ENCODE measurements around the gene ZNF780A. TPM values are rescaled to one million over a fixed set of nuclear protein-coding genes. Genes with fewer than 3 reads are reported as not detected.

ZNF780A gene
- polyA plus RNA-seq, 2 of the 4 experiments (the other 2 are of a cell fraction): 37.9 to 48.1 TPM

- CTCF ChIA-PET: interaction anchor here (0.7 to 7.1 kb wide), 3 partner anchors 51 to 112 kb away, joined by 3 to 38 read pairs (median 3); no protein-coding TSS in a partner anchor
- TF ChIP-seq HOXB5 (CRISPR knock-in tag; IDR thresholded peaks at IDR 0.05) (no peak), HOXB13 (CRISPR knock-in tag; IDR thresholded peaks at IDR 0.05; ENCODE audit: low read depth) (no peak), ZFP36 (IDR thresholded peaks at IDR 0.05; ENCODE audit: borderline replicate concordance, partially characterized antibody) (no peak), ZC3H11A (IDR thresholded peaks at IDR 0.05) (no peak), MAX (IDR thresholded peaks at IDR 0.05) (no peak), NFE2L2 (conservative IDR thresholded peaks at IDR 0.05; ENCODE audit: low read length) (no peak), GATA3 (IDR thresholded peaks at IDR 0.05; ENCODE audit: borderline replicate concordance) (no peak), RAD21 (conservative IDR thresholded peaks at IDR 0.05 in 1 of 2, IDR thresholded peaks at IDR 0.05 in 1 of 2) (no peak), MAZ (IDR thresholded peaks at IDR 0.05; ENCODE audit: borderline replicate concordance, low read depth, low read length) (no peak), USF2 (IDR thresholded peaks at IDR 0.05) (no peak)
- Histone ChIP-seq H3K4me3 (peak overlapping the region; percentile 67), H3K4me2 (peak overlapping the region; percentile 63), H3K27ac (no peak overlapping the region; a peak in 1 of 6 replicates), H3K4me1 (peaks cover 6% of the 10 kb centered on the region; the same call in 2 of the 3 replicates), H3K9me3 (peaks cover 19% of the 10 kb centered on the region)
- POLR2A ChIA-PET: interaction anchor here (0.5 to 0.6 kb wide), 2 partner anchors 148 to 169 kb away, joined by 3 read pairs; no protein-coding TSS in a partner anchor
- ATAC-seq (no peak), FAIRE-seq (no peak), DNase-seq (ENCODE audit: low read depth in 1 of 2, low spot score in 1 of 2) (no peak)
- WGBS (ENCODE audit: missing lambda C conversion rate): 91% methylated on average over 4 of the region's 4 CpGs
These were observed 1.3 kb downstream of the ZNF780A start for GRCh38 chr19:40089462-40089861.

- H3K4me2 ChIP-seq: no peak overlapping the region
These were observed 2.3 kb downstream of the ZNF780A start for GRCh38 chr19:40088299-40089047.

More at GRCh38 chr19:40088299-40089047, 2.3 kb downstream of the ZNF780A start:
- ChIA-PET CTCF (interaction anchor here (0.7 kb wide), 1 partner anchor 84 kb away, joined by 3 read pairs; no protein-coding TSS in a partner anchor), POLR2A (no interaction called here)
- Histone ChIP-seq H3K27ac (no peak overlapping the region), H3K9me3 (peaks cover 19% of the 10 kb centered on the region), H3K4me1 (peaks cover 6% of the 10 kb centered on the region; the same call in 2 of the 3 replicates), H3K4me3 (no peak overlapping the region)
- DNase-seq (ENCODE audit: low read depth in 1 of 2, low spot score in 1 of 2): no peak
- 93% methylated on average over 5 of the region's 5 CpGs for WGBS (ENCODE audit: missing lambda C conversion rate)
- TF ChIP-seq CBX8 (IDR thresholded peaks at IDR 0.05) (no peak), ZNF302 (CRISPR knock-in tag; IDR thresholded peaks at IDR 0.05) (no peak), USF2 (IDR thresholded peaks at IDR 0.05) (no peak), BCL3 (IDR thresholded peaks at IDR 0.05) (no peak), HDAC2 (IDR thresholded peaks at IDR 0.05) (no peak), JUNB (IDR thresholded peaks at IDR 0.05) (no peak), RARB (CRISPR knock-in tag; IDR thresholded peaks at IDR 0.05) (no peak), MAZ (IDR thresholded peaks at IDR 0.05; ENCODE audit: borderline replicate concordance, low read depth, low read length) (no peak), EHMT2 (IDR thresholded peaks at IDR 0.05; ENCODE audit: low read depth) (no peak), HOXA7 (CRISPR knock-in tag; IDR thresholded peaks at IDR 0.05) (no peak), KDM5A (IDR thresholded peaks at IDR 0.05) (no peak), KDM1A (IDR thresholded peaks at IDR 0.05; ENCODE audit: low read depth) (no peak), RAD21 (conservative IDR thresholded peaks at IDR 0.05 in 1 of 2, IDR thresholded peaks at IDR 0.05 in 1 of 2) (no peak), HMGXB4 (CRISPR knock-in tag; IDR thresholded peaks at IDR 0.05; ENCODE audit: borderline replicate concordance) (no peak), BHLHE40 (IDR thresholded peaks at IDR 0.05; ENCODE audit: low read depth, low read length) (no peak), TP53 (CRISPR knock-in tag; IDR thresholded peaks at IDR 0.05) (no peak), MAX (IDR thresholded peaks at IDR 0.05) (no peak; the same call in 1 of the 2 replicates)
- ATAC-seq: no peak
- no peak for FAIRE-seq

All from A549 (cell line).